C4-2B (cell line): ENCODE data around the gene GRK5.

ENCODE experiments used
- H3K27ac ChIP-seq: fragments of 450-650 bp; 2 replicates; pipeline ENCODE4 v1.5.1; 2017
- CTCF ChIP-seq: fragments of 450-650 bp; conservative IDR thresholded peaks from 2 replicates; pipeline ENCODE4 v1.5.1; 2017; ENCODE audit warnings: mild to moderate bottlenecking
- ZFX ChIP-seq: fragments of 450-650 bp; IDR thresholded peaks from 2 replicates; pipeline ENCODE4 v1.6.1; 2017

The GRK5 gene

DNA sequence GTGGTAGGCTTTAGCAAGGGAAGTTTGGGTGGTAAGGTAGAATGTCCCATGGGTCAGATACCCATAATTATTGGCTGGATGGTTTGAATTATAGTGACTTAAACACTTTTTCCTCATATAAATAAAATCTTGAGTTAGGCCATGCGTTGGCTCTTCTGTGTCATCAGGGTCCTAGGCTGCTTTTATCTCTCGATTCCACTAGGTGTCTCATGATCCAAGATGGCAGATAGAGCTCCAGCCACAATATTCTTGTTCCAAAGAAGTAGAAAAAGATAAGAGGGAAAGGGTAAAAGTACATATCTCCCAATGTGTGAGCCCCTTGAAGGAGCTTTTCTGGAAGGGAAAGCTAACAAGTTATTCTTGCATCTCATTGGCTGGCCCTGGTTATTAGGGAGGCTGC, 144.7 kb downstream of the GRK5 start:
- TF ChIP-seq CTCF, result no peak
- TF ChIP-seq ZFX, result no peak
- H3K27ac ChIP-seq, result no peak overlapping the region

- TF ChIP-seq CTCF (no peak), ZFX (no peak)
- no peak overlapping the region for H3K27ac ChIP-seq
Observed at GRCh38 chr10:119352807-119353206, 145.4 kb downstream of the GRK5 start.

- H3K27ac ChIP-seq, result no peak overlapping the region
- TF ChIP-seq ZFX (no peak), CTCF (no peak)
Observed at GRCh38 chr10:119353421-119353820, 146.1 kb downstream of the GRK5 start.

DNA sequence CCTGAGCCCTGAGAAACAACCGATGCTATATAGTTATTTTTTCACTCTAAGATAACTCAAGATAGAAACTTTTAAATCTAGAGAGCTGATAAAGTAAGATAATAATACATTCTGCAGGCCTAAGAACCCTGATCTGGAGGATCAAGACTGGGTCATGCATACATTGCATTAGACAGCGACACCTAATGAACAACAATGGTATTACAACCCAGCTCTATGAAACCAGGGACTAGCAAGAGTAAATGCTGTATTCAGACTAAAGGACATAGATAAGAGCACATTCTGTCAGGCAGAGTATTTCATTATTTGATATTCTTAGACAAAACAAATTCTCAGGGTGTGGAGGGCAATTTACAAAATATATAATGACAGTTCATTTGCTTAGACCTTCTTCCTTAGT, 148.6 kb downstream of the GRK5 start:
- TF ChIP-seq CTCF (no peak; the same call in 1 of the 2 replicates), ZFX (no peak)
- H3K27ac ChIP-seq, result no peak overlapping the region

- TF ChIP-seq CTCF (no peak), ZFX (no peak)
- H3K27ac ChIP-seq, result no peak overlapping the region
Observed at GRCh38 chr10:119357412-119358151, 150.2 kb downstream of the GRK5 start.

- TF ChIP-seq ZFX (no peak), CTCF (no peak)
- no peak overlapping the region for H3K27ac ChIP-seq
Observed at GRCh38 chr10:119358152-119358512, 150.8 kb downstream of the GRK5 start.

DNA sequence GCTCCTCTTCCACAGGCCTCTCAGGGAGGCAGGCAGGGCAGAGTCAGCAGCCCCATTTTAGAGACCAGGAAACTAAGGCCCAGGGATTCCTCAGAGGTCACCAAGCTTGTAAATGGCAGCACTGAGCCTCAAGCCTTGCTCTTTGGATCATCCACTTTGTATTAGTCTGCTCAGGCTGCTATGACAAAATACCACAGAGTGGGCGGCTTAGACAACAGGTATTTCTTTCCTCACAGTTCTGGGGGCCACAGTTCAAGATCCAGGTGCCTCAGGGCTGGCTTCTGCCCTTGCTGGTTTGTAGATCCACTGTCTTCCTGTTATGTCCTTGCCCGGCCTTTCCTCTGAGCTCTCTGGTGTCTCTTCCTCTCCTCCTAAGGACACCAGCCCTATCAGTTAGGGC, 151.2 kb downstream of the GRK5 start:
- H3K27ac ChIP-seq, result no peak overlapping the region
- TF ChIP-seq ZFX, result no peak
- TF ChIP-seq CTCF, result no peak
